GM19035 (cell line): ENCODE data around the gene C2CD2L.
"Not testable (repeated sequence)": the region's sequence is repeated elsewhere in the genome, so short reads cannot be mapped to it uniquely, and the experiment has no call there.

Source experiments
- ATAC-seq: cut with Tn5 transposase; IDR thresholded peaks from one replicate; pipeline ENCODE4 v1.9.1; 2021; ENCODE audit not compliant: unreplicated experiment

C2CD2L gene

DNA sequence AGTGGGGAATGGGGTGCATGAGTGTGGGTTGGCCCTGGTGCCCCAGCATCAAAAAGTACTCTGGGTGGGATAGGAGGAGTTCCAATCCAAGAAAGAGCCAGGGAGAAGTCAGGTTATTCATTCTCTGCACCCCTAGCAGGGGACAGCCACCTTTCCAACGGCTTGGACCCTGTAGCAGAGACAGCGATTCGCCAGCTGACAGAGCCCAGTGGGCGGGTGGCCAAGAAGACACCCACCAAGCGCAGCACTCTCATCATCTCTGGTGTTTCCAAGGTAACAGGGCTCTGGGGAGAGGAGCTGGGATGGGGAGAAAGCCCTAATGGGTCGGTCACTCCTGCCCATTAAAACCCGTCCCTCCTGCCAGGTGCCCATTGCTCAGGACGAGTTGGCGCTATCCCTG, 6.6 kb downstream of the C2CD2L start:
- ATAC-seq: no peak

GRCh38 chr11:119114351-119114750, 7.2 kb downstream of the C2CD2L start:
- no peak for ATAC-seq

DNA sequence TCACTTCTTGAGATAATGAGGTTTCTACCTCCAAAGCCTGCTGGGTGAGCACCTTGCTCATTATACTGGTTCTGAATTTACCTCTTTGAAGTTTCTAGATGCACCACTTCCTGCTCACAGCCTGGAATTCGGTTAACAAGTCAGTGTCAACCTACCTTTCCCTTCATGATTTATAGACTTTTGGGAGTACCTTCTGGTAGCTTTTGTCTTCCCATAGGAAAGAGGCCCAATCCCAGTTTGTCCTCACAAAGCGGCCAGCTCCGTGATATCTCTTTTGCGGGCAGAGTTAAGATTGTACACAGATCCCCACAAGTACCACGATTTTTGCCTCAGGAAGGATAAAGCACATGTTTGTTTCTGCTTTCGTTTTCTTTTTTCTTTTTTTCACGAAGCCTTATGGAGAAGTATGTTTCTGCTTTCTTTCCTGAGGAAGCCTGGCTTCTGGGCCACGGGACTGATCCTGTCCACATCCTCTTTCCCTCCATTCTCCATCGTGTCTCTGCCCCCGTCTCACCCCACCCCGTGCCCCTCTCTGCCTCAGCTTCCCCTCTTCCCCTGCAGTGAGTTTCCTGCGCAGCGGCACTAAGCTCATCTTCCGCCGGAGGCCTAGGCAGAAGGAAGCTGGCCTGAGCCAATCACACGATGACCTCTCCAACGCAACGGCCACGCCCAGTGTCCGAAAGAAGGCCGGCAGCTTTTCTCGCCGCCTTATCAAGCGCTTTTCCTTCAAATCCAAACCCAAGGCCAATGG, 8.5 kb downstream of the C2CD2L start:
- no peak for ATAC-seq

DNA sequence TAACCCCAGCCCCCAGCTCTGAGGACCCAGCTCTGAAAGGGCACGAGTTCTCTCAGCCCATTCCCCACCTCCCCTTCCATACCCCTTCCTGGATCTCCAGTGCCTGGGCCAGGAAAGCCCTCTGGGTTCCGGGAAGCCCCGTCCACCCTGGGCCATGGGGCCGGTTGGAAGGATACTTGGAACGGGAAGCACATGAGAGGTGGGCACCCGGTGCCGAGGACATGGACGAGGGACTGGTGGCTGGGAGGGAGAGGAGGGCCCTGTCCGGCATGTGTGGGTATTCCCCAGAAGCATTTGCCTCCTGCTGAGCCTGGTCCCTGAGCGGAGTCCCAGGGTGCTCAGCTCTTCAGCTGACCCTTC, 9.1 kb downstream of the C2CD2L start:
- ATAC-seq: no peak

- ATAC-seq: no peak
Measured at GRCh38 chr11:119116601-119117000, 9.5 kb downstream of the C2CD2L start.

DNA sequence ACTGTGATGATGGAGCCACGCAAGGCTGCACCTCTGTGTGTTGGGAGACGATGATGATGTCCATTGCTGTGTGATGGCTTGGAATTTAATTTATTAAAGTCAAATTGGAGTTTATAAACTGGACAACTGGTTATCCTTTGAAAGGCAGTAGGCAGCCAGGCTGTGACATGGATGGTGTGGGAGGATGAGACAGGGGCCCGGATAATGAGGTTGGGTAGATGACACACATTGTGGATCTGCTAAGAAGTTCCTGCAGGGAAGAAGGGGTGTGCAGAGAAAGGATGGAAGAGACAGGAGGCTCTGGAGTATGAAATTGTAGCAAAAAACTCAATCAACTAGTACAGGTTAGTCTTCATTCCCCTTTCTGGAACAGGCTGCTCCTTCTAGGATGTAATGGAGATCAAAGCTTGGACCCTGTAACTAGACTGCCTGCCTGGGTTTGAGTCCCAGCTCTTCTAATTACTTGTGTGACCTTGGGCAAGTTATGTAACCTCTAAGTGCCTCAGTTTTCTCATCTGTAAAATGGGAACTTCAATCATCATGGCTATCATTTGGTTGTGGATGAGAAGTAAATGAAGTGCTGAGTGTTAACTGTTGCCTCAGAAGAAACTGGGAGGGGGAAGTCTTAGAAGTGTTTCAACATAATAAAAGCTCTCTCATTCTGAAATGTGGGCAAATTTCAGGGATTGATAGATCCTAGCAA, 10.0 kb downstream of the C2CD2L start:
- ATAC-seq: no peak

DNA sequence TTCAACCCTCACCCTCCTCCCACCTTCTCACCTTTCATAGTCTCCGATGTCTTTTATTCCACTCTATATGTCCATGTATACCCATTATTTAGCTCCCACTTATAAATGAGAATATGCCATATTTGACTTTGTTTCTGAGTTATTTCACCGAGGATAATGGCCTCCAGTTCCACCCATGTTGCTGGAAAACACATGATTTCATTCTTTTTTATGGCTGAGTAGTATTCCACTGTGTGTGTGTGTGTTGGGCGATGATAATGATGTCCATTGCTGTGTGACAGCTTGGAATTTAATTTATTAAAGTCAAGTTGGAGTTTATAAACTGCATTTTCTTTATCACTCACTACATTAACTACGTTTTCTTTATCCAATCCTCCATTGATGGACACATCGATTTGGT, 11.1 kb downstream of the C2CD2L start:
- no peak for ATAC-seq

- ATAC-seq: no peak
Measured at GRCh38 chr11:119118946-119119345, 11.8 kb downstream of the C2CD2L start.

DNA sequence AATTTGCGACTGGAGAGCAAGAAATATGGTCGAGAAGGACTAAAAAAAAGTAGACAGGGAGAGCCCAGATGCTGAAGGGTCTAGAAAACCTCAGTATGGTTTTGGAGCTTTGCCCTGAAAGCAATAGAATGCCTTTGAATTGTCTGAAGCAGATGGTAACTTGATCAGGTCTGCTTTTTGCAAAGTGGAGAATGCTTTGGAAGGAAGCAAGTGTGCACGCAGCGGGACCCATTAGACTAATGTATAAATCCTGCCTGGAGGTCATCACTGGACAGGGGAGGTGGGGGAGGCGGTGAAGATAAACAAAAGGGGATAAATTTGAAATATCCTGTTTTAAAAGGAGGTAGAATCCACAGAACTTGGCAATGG, 13.5 kb downstream of the C2CD2L start:
- ATAC-seq: no peak

GRCh38 chr11:119121008-119121810, 14.1 kb downstream of the C2CD2L start, which contains the start of gene HINFP:
TSS of gene HINFP (plus strand) at chr11:119121580. CDS start at chr11:119126945, 5,365 bp downstream.
- ATAC-seq: peak; percentile 95

- ATAC-seq: peak; percentile 6
Measured at GRCh38 chr11:119121811-119122124, 14.6 kb downstream of the C2CD2L start.

GRCh38 chr11:119125821-119126220, 18.7 kb downstream of the C2CD2L start:
- ATAC-seq: no peak

GRCh38 chr11:119126675-119127268, 19.6 kb downstream of the C2CD2L start:
- ATAC-seq: no peak

- no peak for ATAC-seq
Measured at GRCh38 chr11:119130662-119131061, 23.5 kb downstream of the C2CD2L start.

- ATAC-seq: no peak
Measured at GRCh38 chr11:119134389-119134978, 27.3 kb downstream of the C2CD2L start.

DNA sequence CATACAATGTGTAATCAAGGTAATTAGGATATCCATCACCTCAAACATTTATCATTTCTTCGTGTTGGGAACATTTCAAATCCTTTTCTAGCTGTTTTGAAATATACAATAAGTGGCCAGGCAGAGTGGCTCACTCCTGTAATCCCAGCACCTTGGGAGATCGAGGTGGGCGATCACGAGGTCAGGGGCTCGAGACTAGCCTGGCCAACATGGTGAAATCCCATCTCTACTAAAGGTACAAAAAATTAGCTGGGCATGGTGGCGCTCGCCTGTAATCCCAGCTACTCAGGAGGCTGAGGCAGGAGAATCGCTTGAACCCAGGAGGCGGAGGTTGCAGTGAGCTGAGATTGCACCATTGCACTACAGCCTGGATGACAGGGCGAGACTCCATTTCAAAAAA, 32.1 kb downstream of the C2CD2L start:
- not testable (repeated sequence) for ATAC-seq

DNA sequence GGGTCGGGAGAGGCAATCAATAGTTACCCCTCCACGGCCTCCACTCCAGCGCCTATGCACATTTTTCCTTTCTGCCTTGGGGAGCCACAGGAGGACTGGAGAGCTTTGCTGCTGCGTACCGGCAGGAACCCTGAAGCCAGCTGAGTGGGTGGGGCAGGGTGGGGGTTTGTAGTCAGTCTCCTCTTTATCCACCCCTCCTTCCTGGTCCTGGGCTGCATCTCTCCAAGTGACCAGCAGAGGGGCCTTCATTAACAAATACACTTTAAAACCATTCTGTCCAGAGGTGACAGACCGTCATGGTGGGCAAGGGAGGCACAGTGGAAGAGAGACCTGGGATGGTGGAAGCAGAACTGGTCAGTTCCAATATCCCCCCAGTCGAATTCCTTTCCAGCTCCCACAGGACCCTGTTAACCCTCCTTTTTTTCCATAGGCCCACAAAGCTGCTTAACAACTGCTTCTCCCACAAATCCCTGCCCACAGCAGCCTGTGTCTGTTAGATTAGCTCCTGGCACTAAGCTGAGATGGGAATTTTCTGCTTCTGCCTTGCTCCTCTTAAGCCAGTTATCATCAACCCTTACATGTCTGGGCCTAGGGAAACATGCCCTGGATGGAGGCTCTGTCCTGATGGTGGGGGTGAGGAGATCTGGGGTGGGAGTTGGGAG, 37.8 kb downstream of the C2CD2L start:
- ATAC-seq: peak; percentile 72

- no peak for ATAC-seq
Measured at GRCh38 chr11:119145551-119145950, 38.4 kb downstream of the C2CD2L start.

DNA sequence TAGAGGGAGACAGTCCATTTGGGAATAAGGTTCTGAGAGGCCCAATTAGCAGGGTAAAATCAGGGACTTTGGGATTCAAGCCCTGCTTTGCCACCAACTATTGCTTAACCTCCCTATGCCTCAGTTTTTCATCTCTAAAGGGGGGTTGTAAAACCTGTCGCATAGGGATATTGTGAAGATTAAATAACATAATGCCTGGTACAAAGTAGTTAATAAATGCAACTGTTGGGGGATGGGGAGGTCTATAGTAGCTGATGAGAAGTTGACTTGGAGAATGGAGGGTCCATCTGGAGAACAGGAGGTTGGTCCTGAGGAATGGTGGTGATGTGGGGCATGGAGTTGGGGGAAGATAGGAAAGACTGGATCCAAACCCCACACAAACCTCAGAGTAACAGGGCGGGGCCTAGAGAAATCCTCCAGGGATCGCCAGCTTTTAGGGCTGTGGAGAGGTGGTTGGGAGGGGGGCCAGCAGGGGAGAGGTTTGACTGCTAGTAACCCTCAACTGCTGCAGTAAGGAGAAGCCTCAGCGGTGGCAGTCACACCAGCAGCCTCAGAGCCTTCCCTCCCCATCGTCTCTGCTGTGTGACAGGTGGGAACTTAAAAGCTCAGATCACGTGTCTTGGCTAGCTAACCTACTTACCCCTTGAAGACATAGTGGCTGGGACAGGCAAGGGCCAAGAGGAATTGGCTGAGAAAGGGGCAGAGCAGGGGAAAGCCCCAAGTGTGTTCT, 40.6 kb downstream of the C2CD2L start:
- no peak for ATAC-seq

DNA sequence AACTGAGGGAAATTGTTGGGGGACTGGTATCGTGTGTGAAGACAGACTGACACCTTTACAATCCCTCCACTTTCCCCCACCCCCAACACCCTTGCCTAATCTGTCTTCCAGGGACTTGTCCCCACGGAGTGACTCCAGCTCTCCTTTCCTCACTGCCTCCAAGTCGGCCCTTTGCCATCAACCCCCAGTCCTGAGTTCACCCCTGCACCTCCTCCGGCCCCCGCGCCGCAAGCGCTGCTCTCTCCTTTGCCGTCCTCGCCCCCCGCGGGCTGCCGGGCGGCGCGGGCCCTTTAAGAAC, 41.5 kb downstream of the C2CD2L start:
- ATAC-seq: no peak
